GM12878 (cell line): ENCODE results near the gene PCDHA1. TPM values are rescaled to one million over a fixed set of nuclear protein-coding genes. Genes with fewer than 3 reads are reported as not detected.

Experiments
- ATAC-seq: fragments of 200-7000 bp; cut with Tn5 transposase; 3 replicates; pipeline ENCODE4 v1.9.1; 2020; ENCODE audit warnings: mild to moderate bottlenecking, moderate library complexity
- BruUV-seq: library from RNA; stranded (reverse); fragments of 400-500 nt; replicated peaks from 2 replicates; lab custom pipeline; 2021; lab: Mats Ljungman, UMichigan
- CTCF ChIA-PET: fragments of 300-600 bp; sonication (Branson Sonifier 250); formaldehyde crosslinking; extraction: SDS; loops from one replicate; lab custom pipeline; 2021; ENCODE audit warnings: inconsistent platforms; lab: Yijun Ruan, JAX
- POLR2A ChIA-PET: fragments of 350-600 bp; formaldehyde crosslinking; extraction: SDS; loops from one replicate; lab custom pipeline; 2021; ENCODE audit warnings: inconsistent platforms; lab: Charles Lee
- RAD21 ChIA-PET: fragments of 300-600 bp; sonication (Branson Sonifier 250); formaldehyde crosslinking; loops from one replicate; lab custom pipeline; 2023; ENCODE audit warnings: antibody characterized with exemption; ENCODE audit not compliant: unreplicated experiment; lab: Charles Lee
- SMC1A ChIA-PET: fragments of 300-600 bp; sonication (Branson Sonifier 250); formaldehyde crosslinking; loops from one replicate; lab custom pipeline; 2023; ENCODE audit not compliant: unreplicated experiment, uncharacterized antibody; lab: Charles Lee
- DNase-seq: peaks from one replicate; pipeline ENCODE4 v3.0.0-alpha.2; 2011; ENCODE audit warnings: low read depth, low spot score
- FAIRE-seq: peaks from 3 replicates; lab custom pipeline; 2011; peaks lifted over from hg19 to GRCh38; lab: Jason Lieb, UNC
- H2AFZ ChIP-seq: 2 replicates; pipeline ENCODE4 v1.6.0; 2011; ENCODE audit warnings: low read depth, low read length, control low read depth; ENCODE audit not compliant: control insufficient read depth
- H3K27ac ChIP-seq: 2 replicates; pipeline ENCODE4 v1.5.1; 2011; ENCODE audit warnings: control low read depth; ENCODE audit not compliant: control insufficient read depth, insufficient read depth
- H3K27me3 ChIP-seq, 2 experiments: replicated peaks in 1 of 2; 2 replicates each; pipeline versions ENCODE4 v1.6.0 to v1.6.1; 2011; ENCODE audit warnings: low read length in 1 of 2; ENCODE audit not compliant: control insufficient read depth in 2 of 2, insufficient read depth in 2 of 2
- H3K36me3 ChIP-seq, 2 experiments: 2 replicates each; pipeline ENCODE4 v1.5.1; 2011; ENCODE audit warnings: low read length in 1 of 2; ENCODE audit not compliant: control insufficient read depth in 2 of 2, insufficient read depth in 2 of 2
- H3K4me1 ChIP-seq: 2 replicates; pipeline ENCODE4 v1.6.1; 2011; ENCODE audit warnings: mild to moderate bottlenecking, low read length, moderate library complexity, mixed read lengths; ENCODE audit not compliant: control insufficient read depth, insufficient read depth
- H3K4me2 ChIP-seq: 2 replicates; pipeline ENCODE4 v1.6.0; 2011; ENCODE audit warnings: control low read depth; ENCODE audit not compliant: control insufficient read depth, insufficient read depth
- H3K4me3 ChIP-seq: fragments of 200-600 bp; sonication (generic); 2 replicates; pipeline ENCODE4 v1.5.1; 2016
- H3K79me2 ChIP-seq: 2 replicates; pipeline ENCODE4 v1.6.0; 2011; ENCODE audit warnings: low read length; ENCODE audit not compliant: control insufficient read depth, insufficient read depth
- H3K9ac ChIP-seq: 2 replicates; pipeline ENCODE4 v1.8.0; 2011; ENCODE audit warnings: low read length, control low read depth, mixed read lengths; ENCODE audit not compliant: control insufficient read depth, insufficient read depth
- H3K9me3 ChIP-seq: replicated peaks from 3 replicates; pipeline ENCODE4 v1.5.1; 2011; ENCODE audit warnings: mild to moderate bottlenecking, low read length; ENCODE audit not compliant: control insufficient read depth, insufficient read depth
- H4K20me1 ChIP-seq: 2 replicates; pipeline ENCODE4 v1.6.0; 2011; ENCODE audit not compliant: control insufficient read depth, insufficient read depth
- ASH2L ChIP-seq: fragments of 300-600, 200-600 bp; sonication (generic); IDR thresholded peaks from 2 replicates; pipeline ENCODE4 v1.6.1; 2017; ENCODE audit warnings: low read depth, mild to moderate bottlenecking, borderline replicate concordance
- ATF2 ChIP-seq: IDR thresholded peaks from 2 replicates; pipeline ENCODE4 v1.6.1; 2012; ENCODE audit warnings: low read length, inconsistent platforms
- CHD2 ChIP-seq: IDR thresholded peaks from 2 replicates; pipeline ENCODE4 v1.6.1; 2011; ENCODE audit warnings: low read depth, low read length, improper control_type of control experiment, borderline replicate concordance
- CUX1 ChIP-seq: IDR thresholded peaks from 2 replicates; pipeline ENCODE4 v1.6.1; 2012; ENCODE audit warnings: improper control_type of control experiment, low read depth, low read length; ENCODE audit not compliant: insufficient replicate concordance
- EED ChIP-seq: sonication (generic); IDR thresholded peaks from 2 replicates; pipeline ENCODE4 v1.6.1; 2016; ENCODE audit warnings: antibody characterized with exemption, low read depth
- GATAD2B ChIP-seq: fragments of 450-650 bp; conservative IDR thresholded peaks from 2 replicates; pipeline ENCODE4 v1.6.1; 2017; ENCODE audit warnings: low read depth, mild to moderate bottlenecking, moderate library complexity
- IKZF2 ChIP-seq, 2 experiments: fragments of 450-650 bp; IDR thresholded peaks; 2 replicates each; pipeline ENCODE4 v1.6.1; 2017; ENCODE audit warnings: mild to moderate bottlenecking in 2 of 2, moderate library complexity in 2 of 2
- MTA2 ChIP-seq: fragments of 450-650 bp; IDR thresholded peaks from 2 replicates; pipeline ENCODE4 v1.6.1; 2016; ENCODE audit warnings: low read depth, mild to moderate bottlenecking, moderate library complexity
- NBN ChIP-seq: fragments of 450-650 bp; IDR thresholded peaks from 2 replicates; pipeline ENCODE4 v1.6.1; 2016
- NKRF ChIP-seq: fragments of 450-650 bp; conservative IDR thresholded peaks from 2 replicates; pipeline ENCODE4 v1.6.1; 2017; ENCODE audit warnings: mild to moderate bottlenecking, moderate library complexity
- SKIL ChIP-seq: fragments of 450-650 bp; IDR thresholded peaks from 2 replicates; pipeline ENCODE4 v1.6.1; 2017; ENCODE audit warnings: mild to moderate bottlenecking, low read depth, inconsistent platforms; ENCODE audit not compliant: poor library complexity, severe bottlenecking
- SMARCA5 ChIP-seq: fragments of 450-650 bp; IDR thresholded peaks from 2 replicates; pipeline ENCODE4 v1.6.1; 2017; ENCODE audit warnings: mild to moderate bottlenecking
- SUPT20H ChIP-seq: IDR thresholded peaks from 2 replicates; pipeline ENCODE4 v1.6.1; 2011; ENCODE audit warnings: low read depth, mild to moderate bottlenecking, low read length, moderate library complexity, borderline replicate concordance; ENCODE audit not compliant: control insufficient read depth
- WGBS: methylation state at CpG from one replicate; pipeline ENCODE4 v1.1.6; 2016; ENCODE audit warnings: low lambda C conversion rate; ENCODE audit not compliant: insufficient replicate concordance, insufficient coverage; ENCODE audit errors: missing lambda C conversion rate; 5-methylcytosine and 5-hydroxymethylcytosine counted together
- in situ Hi-C: fragments of 300-500 bp; cut with MboI; formaldehyde crosslinking; loops from 9 replicates; pipeline ENCODE4 v1.14.3; 2018; ENCODE audit warnings: mixed read lengths
- intact Hi-C: fragments of 100-400 bp; cut with micrococcal nuclease; formaldehyde crosslinking; loops from one replicate; pipeline ENCODE4 v1.14.2; 2022; ENCODE audit not compliant: unreplicated experiment
- polyA plus RNA-seq, 11 experiments: library from polyadenylated mRNA; depleted of rRNA in 4 of 11; unstranded in 6 of 11; stranded (reverse) in 5 of 11; fragments of >200 nt; fragmentation: Nextera tagmentation in 4 of 11; fragmentation: Illumina TruSeq in 1 of 11; extraction: Ambion mirVana in 4 of 11; extraction: Trizol in 1 of 11; gene quantifications; 1 replicate in 1 of 11; 2 replicates in 10 of 11; pipeline versions ENCODE4 v1.2.1 to v1.2.3, GENCODE V29; 2011 to 2016; ENCODE audit warnings: inconsistent platforms in 2 of 11, missing spikeins in 2 of 11, low read depth in 1 of 11
- total RNA-seq, 4 experiments: library from RNA; depleted of rRNA in 3 of 4; stranded (reverse); fragments of >200 nt in 3 of 4; fragmentation: Illumina TruSeq in 1 of 4; extraction: Trizol in 1 of 4; gene quantifications; 2 replicates each; pipeline versions ENCODE4 v1.2.1 to v1.2.3, GENCODE V29; 2013 to 2021

PCDHA1 gene
- total and polyA plus RNA-seq, 10 of the 15 experiments (the other 5 are each of a cell fraction or from before 2014, with no cell fraction given): 0.03 TPM; not detected in 9

- TF ChIP-seq NBN (no peak), CHD2 (no peak), SUPT20H (no peak), SMARCA5 (no peak), SKIL (no peak), MTA2 (no peak), CUX1 (no peak), ASH2L (no peak), EED (no peak), IKZF2 (IDR thresholded peaks at IDR 0.05) (no peak), NKRF (no peak), ATF2 (no peak), GATAD2B (no peak)
- H2AFZ ChIP-seq: no peak within 1 kb of the TSS
- ChIA-PET RAD21 (no interaction called here), SMC1A (no interaction called here), CTCF (no interaction called here), POLR2A (no interaction called here)
- peaks cover 1% of the 10 kb centered on the region; the same call in 2 of the 3 replicates for H3K9me3 ChIP-seq
- in situ Hi-C loops: loop anchor here (25.0 kb wide), 1 partner anchor 761 kb away; no protein-coding TSS in a partner anchor
- ATAC-seq: no peak
- intact Hi-C loops: no loop called here
- no peaks in the 10 kb centered on the region for H3K79me2 ChIP-seq
- no peaks in the 10 kb centered on the region for H3K36me3 ChIP-seq
- no peak within 1 kb of the TSS for H3K9ac ChIP-seq
- no peaks in the 10 kb centered on the region for H3K27me3 ChIP-seq
- no peak for FAIRE-seq
- H4K20me1 ChIP-seq: no peaks in the 10 kb centered on the region
- DNase-seq: no peak
- WGBS: 66% methylated on average over 29 of the region's 29 CpGs
- H3K4me2 ChIP-seq: no peak within 1 kb of the TSS
- H3K4me3 ChIP-seq: no peak within 1 kb of the TSS
- H3K4me1 ChIP-seq: no peaks in the 10 kb centered on the region
- no peak within 1 kb of the TSS for H3K27ac ChIP-seq
- BruUV-seq: no TSS peak
Measured at GRCh38 chr5:140800816-140801493, 15.0 kb downstream of the PCDHA1 start, which contains the start of gene PCDHA3. TSS of gene PCDHA3 (plus strand) at chr5:140801057.
